ENCODE measurements around the gene TOE1. TPM values are rescaled to one million over a fixed set of nuclear protein-coding genes. Genes with fewer than 3 reads are reported as not detected.
"Not testable (repeated sequence)": the region's sequence is repeated elsewhere in the genome, so short reads cannot be mapped to it uniquely, and the experiment has no call there.

The TOE1 gene
- polyA plus RNA-seq: 16.8 and 20.7 TPM in 2 replicates
- 9.8 and 12.9 TPM in 2 replicates for polyA minus RNA-seq

GRCh38 chr1:45339789-45340558 is at the start of gene TOE1, which contains the start of gene MUTYH:
Gene TOE1, plus strand, starts transcription at chr1:45340170. Its CDS starts 83 bp downstream, at chr1:45340253.
Gene MUTYH, minus strand, starts transcription at chr1:45340440. Its CDS starts 5,935 bp downstream, at chr1:45334505.
- Histone ChIP-seq H3K79me2 (replicated peaks; ENCODE audit: insufficient read depth, low read length) (peaks cover 9% of the 10 kb centered on the region), H3K27ac (ENCODE audit: low read length) (peak within 1 kb of the TSS; percentile 89), H3K9me2 (ENCODE audit: insufficient read depth, low read length) (no peaks in the 10 kb centered on the region), H3K9ac (ENCODE audit: low read length) (peak within 1 kb of the TSS; percentile 93), H4K20me1 (ENCODE audit: insufficient read depth) (no peaks in the 10 kb centered on the region), H2AFZ (ENCODE audit: low read depth, low read length) (peak within 1 kb of the TSS; percentile 89), H3K9me3 (ENCODE audit: low read length) (no peaks in the 10 kb centered on the region), H3K4me3 (ENCODE audit: low read length) (peak within 1 kb of the TSS; percentile 91), H3K27me3 (ENCODE audit: insufficient read depth, low read depth, low read length) (no peaks in the 10 kb centered on the region), H3F3A (ENCODE audit: insufficient read depth, low read length, poor library complexity, severe bottlenecking) (no peaks in the 10 kb centered on the region), H3K36me3 (ENCODE audit: insufficient read depth, low read length) (peaks cover 5% of the 10 kb centered on the region), H3K4me2 (ENCODE audit: low read length) (peak within 1 kb of the TSS; percentile 86)
- no peak for TF ChIP-seq RAD21 (conservative IDR thresholded peaks at IDR 0.05)
- TF ChIP-seq EP300 (conservative IDR thresholded peaks at IDR 0.05; ENCODE audit: poor library complexity, severe bottlenecking): peak; percentile 58
- TF ChIP-seq POLR2AphosphoS5 (IDR thresholded peaks at IDR 0.05): peak; percentile 71
- no peak for TF ChIP-seq SMC3 (conservative IDR thresholded peaks at IDR 0.05; ENCODE audit: poor library complexity)
- TF ChIP-seq EZH2 (IDR thresholded peaks at IDR 0.05; ENCODE audit: borderline replicate concordance, insufficient read depth, low read length, poor library complexity, severe bottlenecking): no peak
- peak; percentile 86 for TF ChIP-seq REST (IDR thresholded peaks at IDR 0.05; ENCODE audit: borderline replicate concordance)
- peak; percentile 92 for TF ChIP-seq TAF1 (IDR thresholded peaks at IDR 0.05; ENCODE audit: low read depth)
- TF ChIP-seq MXI1 (conservative IDR thresholded peaks at IDR 0.05; ENCODE audit: poor library complexity, severe bottlenecking): peak; percentile 84
- TF ChIP-seq CTCF (IDR thresholded peaks at IDR 0.05; ENCODE audit: poor library complexity, severe bottlenecking): peak; percentile 19

- not testable (repeated sequence) for H4K20me1 ChIP-seq (ENCODE audit: insufficient read depth); H3F3A ChIP-seq (ENCODE audit: insufficient read depth, low read length, poor library complexity, severe bottlenecking); H3K27ac ChIP-seq (ENCODE audit: low read length); H3K9me2 ChIP-seq (ENCODE audit: insufficient read depth, low read length); H3K4me3 ChIP-seq (ENCODE audit: low read length); H3K9ac ChIP-seq (ENCODE audit: low read length); H3K79me2 ChIP-seq (replicated peaks; ENCODE audit: insufficient read depth, low read length); H3K36me3 ChIP-seq (ENCODE audit: insufficient read depth, low read length); H3K4me2 ChIP-seq (ENCODE audit: low read length); H3K9me3 ChIP-seq (ENCODE audit: low read length); H2AFZ ChIP-seq (ENCODE audit: low read depth, low read length); H3K27me3 ChIP-seq (ENCODE audit: insufficient read depth, low read depth, low read length)
These were observed 49.0 kb upstream of the TOE1 start for GRCh38 chr1:45291002-45291401.

Measured in neural cell (in vitro differentiated cells).